Measurements from ENCODE around the gene MATN1. TPM values are rescaled to one million over a fixed set of nuclear protein-coding genes. Genes with fewer than 3 reads are reported as not detected.
A peak's percentile ranks its signal among the peaks of the same experiment; 100 is the strongest.

The MATN1 gene
- total RNA-seq, 2 donors from 2014 or later, result 1.5 TPM; not detected in 1

GRCh38 chr1:30747033-30748008, 23.9 kb upstream of the MATN1 start:
- Histone ChIP-seq H3K36me3 (no peaks in the 10 kb centered on the region), H3K27me3 (replicated peaks; ENCODE audit: insufficient read depth) (no peaks in the 10 kb centered on the region), H3K4me3 (no peak overlapping the region), H3K9me3 (no peaks in the 10 kb centered on the region), H3K27ac (no peak overlapping the region), H3K4me1 (ENCODE audit: control insufficient read depth in 1 of 2, low read depth in 2 of 2) (peaks cover 0 to 10% of the 10 kb centered on the region in 2 donors)
- no peak for TF ChIP-seq CTCF (IDR thresholded peaks at IDR 0.05)
- no peak for ATAC-seq (ENCODE audit: insufficient number of reproducible peaks, low FRiP score, low read depth)
- no peak for DNase-seq (ENCODE audit: low spot score)

- DNase-seq (ENCODE audit: low spot score), result no peak
- Histone ChIP-seq H3K36me3 (no peaks in the 10 kb centered on the region), H3K27ac (peak overlapping the region in 1 of 2 donors; percentile 12), H3K4me3 (no peak overlapping the region), H3K9me3 (no peaks in the 10 kb centered on the region), H3K27me3 (replicated peaks; ENCODE audit: insufficient read depth) (no peaks in the 10 kb centered on the region), H3K4me1 (ENCODE audit: control insufficient read depth in 1 of 2, low read depth in 2 of 2) (peaks cover 0 to 10% of the 10 kb centered on the region in 2 donors)
- no peak for ATAC-seq (ENCODE audit: insufficient number of reproducible peaks, low FRiP score, low read depth)
- no peak for TF ChIP-seq CTCF (IDR thresholded peaks at IDR 0.05)
Measured at GRCh38 chr1:30746212-30747032, 23.0 kb upstream of the MATN1 start.

DNA sequence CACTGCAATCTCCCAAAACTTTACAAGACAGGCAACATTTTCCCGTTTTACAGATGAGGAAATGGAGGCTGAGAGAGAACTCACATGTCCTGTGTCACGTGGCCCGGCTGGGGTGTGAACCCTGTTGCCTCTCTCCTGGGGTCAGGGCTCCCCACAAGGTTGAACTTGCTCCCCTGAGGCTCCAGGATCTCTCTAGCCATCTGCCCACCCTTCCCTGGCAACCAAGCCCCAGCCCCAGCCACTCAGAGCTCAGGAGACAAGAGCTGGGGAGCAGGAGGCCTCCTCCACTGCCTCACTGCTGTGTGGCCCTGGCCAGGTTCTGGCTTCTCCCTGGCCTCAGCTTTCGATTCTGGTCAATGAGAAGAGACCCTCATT, 22.4 kb upstream of the MATN1 start:
- Histone ChIP-seq H3K4me3 (no peak overlapping the region), H3K27ac (peak overlapping the region in 1 of 2 donors; percentile 12), H3K4me1 (ENCODE audit: control insufficient read depth in 1 of 2, low read depth in 2 of 2) (peaks cover 0 to 10% of the 10 kb centered on the region in 2 donors), H3K36me3 (no peaks in the 10 kb centered on the region), H3K27me3 (replicated peaks; ENCODE audit: insufficient read depth) (no peaks in the 10 kb centered on the region), H3K9me3 (no peaks in the 10 kb centered on the region)
- no peak for DNase-seq (ENCODE audit: low spot score)
- ATAC-seq (ENCODE audit: insufficient number of reproducible peaks, low FRiP score, low read depth), result no peak
- no peak for TF ChIP-seq CTCF (IDR thresholded peaks at IDR 0.05)

DNA sequence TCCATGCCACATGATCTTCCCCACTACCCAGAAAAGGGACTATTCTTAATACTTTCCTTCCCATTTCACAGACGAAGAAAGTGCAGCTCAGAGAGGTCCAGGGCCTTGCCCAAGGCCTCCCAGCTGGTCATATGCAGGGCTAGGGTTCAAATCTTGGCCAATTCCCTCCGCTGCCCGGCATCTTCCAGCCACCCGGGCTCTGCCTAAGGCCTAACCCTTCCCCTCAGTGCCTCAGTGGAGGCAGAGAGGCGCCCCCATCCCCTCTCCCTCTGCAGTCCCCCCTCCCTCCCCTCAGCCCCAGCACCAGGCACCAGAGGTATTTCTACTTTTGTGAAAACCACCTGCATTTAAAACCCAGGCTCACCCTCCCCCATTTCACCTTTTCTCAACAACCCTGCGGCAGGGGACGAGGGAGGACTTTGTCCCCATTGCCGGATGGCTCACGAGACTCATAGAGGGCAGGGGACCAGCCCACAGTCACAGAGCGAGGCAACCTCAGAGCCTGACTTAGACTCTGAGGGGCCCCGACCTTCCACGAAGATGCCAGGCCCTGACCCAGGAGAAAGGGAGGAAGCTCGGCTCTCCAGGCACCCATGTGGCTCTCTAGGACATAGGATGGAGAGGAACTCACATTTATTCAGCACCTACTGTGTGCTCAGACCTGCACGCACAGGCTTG, 21.9 kb upstream of the MATN1 start:
- Histone ChIP-seq H3K4me1 (ENCODE audit: control insufficient read depth in 1 of 2, low read depth in 2 of 2) (peaks cover 0 to 10% of the 10 kb centered on the region in 2 donors), H3K9me3 (no peaks in the 10 kb centered on the region), H3K36me3 (no peaks in the 10 kb centered on the region), H3K27me3 (replicated peaks; ENCODE audit: insufficient read depth) (no peaks in the 10 kb centered on the region), H3K4me3 (no peak overlapping the region), H3K27ac (no peak overlapping the region)
- ATAC-seq (ENCODE audit: insufficient number of reproducible peaks, low FRiP score, low read depth) (no peak), DNase-seq (ENCODE audit: low spot score) (no peak)
- no peak for TF ChIP-seq CTCF (IDR thresholded peaks at IDR 0.05)
